ENCODE results near the gene DUOXA2.

- TF ChIP-seq CTCF (IDR thresholded peaks at IDR 0.05) (peak in 1 of 6 experiments; percentile 10), POLR2A (IDR thresholded peaks at IDR 0.05) (no peak)
Observed at GRCh38 chr15:45134682-45135604, 20.8 kb downstream of the DUOXA2 start.

All from thyroid gland (tissue), 4 donors.